MM.1S (cell line): Measurements from ENCODE around the gene ITGB2.

Experiments
- DNase-seq: peaks from one replicate; pipeline ENCODE4 v3.0.0-alpha.2; 2015
- H2AFZ ChIP-seq: fragments of 300-600 bp; sonication (generic); 2 replicates; pipeline ENCODE4 v1.6.0; 2016; ENCODE audit warnings: antibody characterized with exemption, low read length
- H3F3A ChIP-seq: fragments of 300-600 bp; sonication (generic); 2 replicates; pipeline ENCODE4 v1.6.1; 2016; ENCODE audit warnings: mild to moderate bottlenecking, antibody characterized with exemption, low read length, moderate library complexity, mixed read lengths; ENCODE audit not compliant: insufficient read depth
- H3K27ac ChIP-seq: fragments of 300-600 bp; sonication (generic); 2 replicates; pipeline ENCODE4 v1.5.1; 2016; ENCODE audit warnings: mild to moderate bottlenecking, low read length
- H3K27me3 ChIP-seq: fragments of 300-600 bp; sonication (generic); replicated peaks from 2 replicates; pipeline ENCODE4 v1.6.0; 2016; ENCODE audit warnings: low read length; ENCODE audit not compliant: insufficient read depth
- H3K36me3 ChIP-seq: fragments of 300-600 bp; sonication (generic); replicated peaks from 2 replicates; pipeline ENCODE4 v1.6.1; 2016; ENCODE audit warnings: mild to moderate bottlenecking, low read length, mixed read lengths; ENCODE audit not compliant: insufficient read depth
- H3K4me1 ChIP-seq: fragments of 300-600 bp; sonication (generic); 2 replicates; pipeline ENCODE4 v1.6.1; 2016; ENCODE audit warnings: low read length, mixed read lengths
- H3K4me2 ChIP-seq: fragments of 300-600 bp; sonication (generic); 2 replicates; pipeline ENCODE4 v1.6.0; 2016; ENCODE audit warnings: low read depth, low read length
- H3K4me3 ChIP-seq: fragments of 300-600 bp; sonication (generic); 2 replicates; pipeline ENCODE4 v1.5.1; 2016; ENCODE audit warnings: low read length, mixed read lengths
- H3K79me2 ChIP-seq: fragments of 300-600 bp; sonication (generic); 2 replicates; pipeline ENCODE4 v1.6.1; 2016; ENCODE audit warnings: mixed run types, low read length, mixed read lengths
- H3K9ac ChIP-seq: fragments of 300-600 bp; sonication (generic); 2 replicates; pipeline ENCODE4 v1.6.1; 2016; ENCODE audit warnings: low read length, mixed read lengths
- H3K9me2 ChIP-seq: fragments of 300-600 bp; sonication (generic); replicated peaks from 2 replicates; pipeline ENCODE4 v1.6.1; 2016; ENCODE audit warnings: mild to moderate bottlenecking, low read length, mixed read lengths; ENCODE audit not compliant: insufficient read depth
- H3K9me3 ChIP-seq: fragments of 300-600 bp; sonication (generic); replicated peaks from 2 replicates; pipeline ENCODE4 v1.6.1; 2016; ENCODE audit warnings: mild to moderate bottlenecking, low read length, mixed read lengths; ENCODE audit not compliant: insufficient read depth
- H4K20me1 ChIP-seq: fragments of 300-600 bp; sonication (generic); 2 replicates; pipeline ENCODE4 v1.6.1; 2016; ENCODE audit warnings: mild to moderate bottlenecking, low read length, moderate library complexity, mixed read lengths; ENCODE audit not compliant: insufficient read depth
- CTCF ChIP-seq: fragments of 300-600 bp; sonication (generic); IDR thresholded peaks from 2 replicates; pipeline ENCODE4 v1.5.1; 2016; ENCODE audit warnings: antibody characterized with exemption, low read length, mixed read lengths
- EZH2 ChIP-seq: fragments of 300-600 bp; sonication (generic); optimal IDR thresholded peaks from 2 replicates; pipeline ENCODE3; 2017; ENCODE audit warnings: low read depth, mild to moderate bottlenecking, antibody characterized with exemption, low read length, mixed read lengths
- EZH2phosphoT487 ChIP-seq: fragments of 300-600 bp; sonication (generic); IDR thresholded peaks from 2 replicates; pipeline ENCODE4 v1.6.1; 2018; ENCODE audit warnings: antibody characterized with exemption, low read length

Gene ITGB2

GRCh38 chr21:44920694-44921604, at the start of gene ITGB2:
Gene ITGB2, minus strand, starts transcription at chr21:44920899. Its CDS starts 10,117 bp downstream, at chr21:44910782.
- H3K27me3 ChIP-seq, result peaks cover 98% of the 10 kb centered on the region
- H3K9me2 ChIP-seq, result no peaks in the 10 kb centered on the region
- H4K20me1 ChIP-seq, result no peaks in the 10 kb centered on the region
- H2AFZ ChIP-seq, result no peak within 1 kb of the TSS
- TF ChIP-seq CTCF (no peak), EZH2 (no peak), EZH2phosphoT487 (no peak)
- no peak for DNase-seq
- no peak within 1 kb of the TSS for H3K27ac ChIP-seq
- H3F3A ChIP-seq, result no peaks in the 10 kb centered on the region
- H3K4me2 ChIP-seq, result no peak within 1 kb of the TSS
- H3K36me3 ChIP-seq, result no peaks in the 10 kb centered on the region
- H3K4me1 ChIP-seq, result no peaks in the 10 kb centered on the region
- no peak within 1 kb of the TSS for H3K9ac ChIP-seq
- H3K9me3 ChIP-seq, result no peaks in the 10 kb centered on the region
- H3K79me2 ChIP-seq, result no peaks in the 10 kb centered on the region
- H3K4me3 ChIP-seq, result no peak within 1 kb of the TSS

- TF ChIP-seq EZH2phosphoT487 (no peak), EZH2 (no peak), CTCF (no peak)
- H3K79me2 ChIP-seq, result peaks cover 3% of the 10 kb centered on the region; the same call in 1 of the 2 replicates
- no peaks in the 10 kb centered on the region for H3K27me3 ChIP-seq
- DNase-seq, result no peak
- no peak overlapping the region for H3K27ac ChIP-seq
- no peak overlapping the region for H2AFZ ChIP-seq
- H3F3A ChIP-seq, result no peaks in the 10 kb centered on the region
- no peaks in the 10 kb centered on the region for H4K20me1 ChIP-seq
- H3K4me3 ChIP-seq, result no peak overlapping the region
- no peak overlapping the region for H3K4me2 ChIP-seq
- H3K36me3 ChIP-seq, result no peaks in the 10 kb centered on the region
- H3K9me3 ChIP-seq, result no peaks in the 10 kb centered on the region
- no peaks in the 10 kb centered on the region for H3K4me1 ChIP-seq
- H3K9ac ChIP-seq, result no peak overlapping the region
- H3K9me2 ChIP-seq, result no peaks in the 10 kb centered on the region
Observed at GRCh38 chr21:44969931-44970755, 49.4 kb upstream of the ITGB2 start.

- H3K79me2 ChIP-seq, result peaks cover 9% of the 10 kb centered on the region
Observed at GRCh38 chr21:44969066-44969670, 48.5 kb upstream of the ITGB2 start.

More at GRCh38 chr21:44969066-44969670, 48.5 kb upstream of the ITGB2 start:
- H3K4me1 ChIP-seq, result no peaks in the 10 kb centered on the region
- TF ChIP-seq CTCF (no peak), EZH2 (no peak), EZH2phosphoT487 (no peak)
- H3K9ac ChIP-seq, result no peak overlapping the region
- H3F3A ChIP-seq, result no peaks in the 10 kb centered on the region
- no peak overlapping the region for H3K4me2 ChIP-seq
- H2AFZ ChIP-seq, result no peak overlapping the region
- H3K36me3 ChIP-seq, result no peaks in the 10 kb centered on the region
- H3K4me3 ChIP-seq, result no peak overlapping the region
- no peak overlapping the region for H3K27ac ChIP-seq
- DNase-seq, result no peak
- H3K27me3 ChIP-seq, result no peaks in the 10 kb centered on the region
- H3K9me2 ChIP-seq, result no peaks in the 10 kb centered on the region
- H3K9me3 ChIP-seq, result no peaks in the 10 kb centered on the region
- H4K20me1 ChIP-seq, result no peaks in the 10 kb centered on the region
